ENCODE measurements around the gene CDX1. TPM values are rescaled to one million over a fixed set of nuclear protein-coding genes. Genes with fewer than 3 reads are reported as not detected.

CDX1 gene
- total RNA-seq, 1 donor from 2014 or later = 1.0 TPM

DNA sequence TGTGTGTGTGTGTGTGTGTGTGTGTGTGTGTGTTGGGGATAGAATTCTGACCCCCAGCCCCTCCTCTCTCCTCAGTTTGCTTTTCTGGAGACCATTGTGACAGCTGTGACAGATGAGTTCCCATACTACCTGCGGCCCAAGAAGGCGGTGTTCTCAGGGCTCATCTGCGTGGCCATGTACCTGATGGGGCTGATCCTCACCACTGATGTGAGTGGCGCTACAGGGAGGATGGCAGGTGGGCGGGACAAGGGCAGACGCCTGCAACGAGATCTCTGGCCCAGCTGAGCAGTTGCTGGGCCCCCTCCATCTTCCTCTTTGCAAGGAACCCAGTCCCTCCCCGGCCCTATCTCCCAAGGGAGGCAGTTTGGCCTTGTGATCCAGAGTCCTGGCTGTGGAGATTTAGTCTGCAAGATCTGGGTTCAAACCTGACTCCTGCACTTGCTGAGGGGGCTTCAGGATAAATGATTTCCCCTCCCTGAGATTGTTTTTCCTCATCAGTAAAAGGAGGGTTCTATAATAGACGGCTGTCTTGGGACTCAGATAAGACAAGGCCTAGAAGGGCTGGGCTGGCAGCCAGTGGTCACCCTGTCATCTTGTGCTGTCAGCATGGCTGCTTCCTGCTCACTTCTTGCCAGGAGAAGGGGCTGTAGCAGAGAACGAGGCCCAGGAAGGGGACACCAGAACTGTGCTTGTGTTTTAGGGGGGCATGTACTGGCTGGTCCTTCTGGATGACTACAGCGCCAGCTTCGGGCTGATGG, 37.4 kb downstream of the CDX1 start:
- TF ChIP-seq, protein P1, sequence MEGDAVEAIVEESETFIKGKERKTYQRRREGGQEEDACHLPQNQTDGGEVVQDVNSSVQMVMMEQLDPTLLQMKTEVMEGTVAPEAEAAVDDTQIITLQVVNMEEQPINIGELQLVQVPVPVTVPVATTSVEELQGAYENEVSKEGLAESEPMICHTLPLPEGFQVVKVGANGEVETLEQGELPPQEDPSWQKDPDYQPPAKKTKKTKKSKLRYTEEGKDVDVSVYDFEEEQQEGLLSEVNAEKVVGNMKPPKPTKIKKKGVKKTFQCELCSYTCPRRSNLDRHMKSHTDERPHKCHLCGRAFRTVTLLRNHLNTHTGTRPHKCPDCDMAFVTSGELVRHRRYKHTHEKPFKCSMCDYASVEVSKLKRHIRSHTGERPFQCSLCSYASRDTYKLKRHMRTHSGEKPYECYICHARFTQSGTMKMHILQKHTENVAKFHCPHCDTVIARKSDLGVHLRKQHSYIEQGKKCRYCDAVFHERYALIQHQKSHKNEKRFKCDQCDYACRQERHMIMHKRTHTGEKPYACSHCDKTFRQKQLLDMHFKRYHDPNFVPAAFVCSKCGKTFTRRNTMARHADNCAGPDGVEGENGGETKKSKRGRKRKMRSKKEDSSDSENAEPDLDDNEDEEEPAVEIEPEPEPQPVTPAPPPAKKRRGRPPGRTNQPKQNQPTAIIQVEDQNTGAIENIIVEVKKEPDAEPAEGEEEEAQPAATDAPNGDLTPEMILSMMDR (IDR thresholded peaks at IDR 0.05) = no peak
- Mint-ChIP-seq H3K27me3 (ENCODE audit: unreplicated experiment) (peaks cover 21% of the 10 kb centered on the region), H3K4me1 (ENCODE audit: unreplicated experiment) (peaks cover 2% of the 10 kb centered on the region), H3K4me3 (ENCODE audit: unreplicated experiment) (no peak overlapping the region), H3K27ac (ENCODE audit: unreplicated experiment) (no peak overlapping the region), H3K9me3 (ENCODE audit: unreplicated experiment) (no peaks in the 10 kb centered on the region), H3K36me3 (ENCODE audit: unreplicated experiment) (no peaks in the 10 kb centered on the region)
- no peak for DNase-seq (ENCODE audit: extremely low spot score, unreplicated experiment)

DNA sequence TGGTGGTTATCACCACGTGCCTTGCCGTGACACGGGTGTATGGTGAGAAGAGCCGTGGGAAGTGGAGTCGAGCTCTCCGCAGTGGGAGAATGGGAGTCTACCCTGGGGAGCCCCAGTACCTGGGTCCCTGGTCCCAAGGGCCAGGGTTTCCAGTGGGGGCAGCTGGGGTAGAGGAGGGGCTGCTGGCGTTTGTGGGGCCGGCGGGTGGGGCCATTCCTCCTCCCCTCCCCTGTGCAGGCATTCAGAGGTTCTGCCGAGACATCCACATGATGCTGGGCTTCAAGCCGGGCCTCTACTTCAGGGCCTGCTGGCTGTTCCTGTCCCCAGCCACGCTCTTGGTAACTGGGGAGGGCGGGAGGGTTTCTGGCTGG, 38.0 kb downstream of the CDX1 start:
- Mint-ChIP-seq H3K4me3 (ENCODE audit: unreplicated experiment) (no peak overlapping the region), H3K27ac (ENCODE audit: unreplicated experiment) (no peak overlapping the region), H3K36me3 (ENCODE audit: unreplicated experiment) (no peaks in the 10 kb centered on the region), H3K4me1 (ENCODE audit: unreplicated experiment) (peaks cover 2% of the 10 kb centered on the region), H3K27me3 (ENCODE audit: unreplicated experiment) (peaks cover 15% of the 10 kb centered on the region), H3K9me3 (ENCODE audit: unreplicated experiment) (no peaks in the 10 kb centered on the region)
- DNase-seq (ENCODE audit: extremely low spot score, unreplicated experiment) = no peak
- TF ChIP-seq, protein P1 (IDR thresholded peaks at IDR 0.05) = no peak

DNA sequence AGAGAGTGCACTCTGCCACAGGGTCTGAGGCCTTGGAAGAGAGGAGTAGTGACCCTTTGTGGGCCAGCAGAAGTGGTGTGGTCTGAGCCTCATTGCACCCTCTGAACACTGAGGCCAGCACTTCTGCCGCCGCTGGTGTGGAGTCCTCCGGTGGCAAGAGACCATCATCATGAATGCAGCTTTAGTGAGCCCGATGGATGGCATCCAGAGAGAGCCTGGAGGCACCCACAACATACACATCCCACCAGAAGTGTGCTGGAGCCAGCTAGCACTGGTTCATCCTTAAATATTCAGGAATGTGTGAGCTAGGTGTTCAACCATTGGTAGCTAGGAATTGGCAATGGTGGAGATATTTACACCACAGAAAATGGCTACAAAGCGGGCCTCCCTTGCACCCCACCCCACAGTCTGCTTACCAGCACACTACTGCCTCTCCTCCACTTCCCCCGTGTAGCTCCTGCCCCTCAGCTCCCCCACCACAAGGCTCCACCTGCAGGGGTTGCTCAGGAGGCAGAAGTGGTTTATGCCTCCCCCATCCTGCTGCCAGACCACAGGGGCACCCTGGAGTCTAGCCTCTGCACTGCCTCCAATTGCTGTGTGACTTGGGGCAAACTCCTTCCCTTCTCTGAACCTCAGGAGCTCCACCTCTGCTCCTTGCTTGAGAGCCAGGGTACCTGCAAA, 39.7 kb downstream of the CDX1 start:
- DNase-seq (ENCODE audit: extremely low spot score, unreplicated experiment) = no peak
- Mint-ChIP-seq H3K27me3 (ENCODE audit: unreplicated experiment) (peaks cover 2% of the 10 kb centered on the region), H3K4me3 (ENCODE audit: unreplicated experiment) (no peak overlapping the region), H3K9me3 (ENCODE audit: unreplicated experiment) (no peaks in the 10 kb centered on the region), H3K36me3 (ENCODE audit: unreplicated experiment) (no peaks in the 10 kb centered on the region), H3K4me1 (ENCODE audit: unreplicated experiment) (peaks cover 2% of the 10 kb centered on the region), H3K27ac (ENCODE audit: unreplicated experiment) (no peak overlapping the region)
- TF ChIP-seq, protein P1 (IDR thresholded peaks at IDR 0.05) = no peak

DNA sequence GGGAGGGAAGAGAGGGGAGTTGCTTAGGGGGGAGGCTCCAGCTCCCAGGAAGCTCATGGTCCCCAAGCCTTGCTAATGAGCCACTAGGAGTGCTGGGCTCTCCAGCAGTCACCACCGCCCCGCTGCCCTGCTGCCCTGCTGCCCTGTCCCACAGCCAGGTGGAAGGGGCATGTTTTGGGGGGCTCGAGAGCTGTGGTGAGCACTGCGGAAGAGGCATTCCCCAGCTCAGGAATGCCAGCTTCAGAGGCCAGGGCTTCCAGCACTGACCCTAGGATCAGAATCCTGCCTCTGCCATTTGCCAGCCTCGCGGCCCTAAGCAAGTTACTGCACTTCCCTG, 40.2 kb downstream of the CDX1 start:
- Mint-ChIP-seq H3K27me3 (ENCODE audit: unreplicated experiment) (peaks cover 2% of the 10 kb centered on the region), H3K4me3 (ENCODE audit: unreplicated experiment) (no peak overlapping the region), H3K36me3 (ENCODE audit: unreplicated experiment) (no peaks in the 10 kb centered on the region), H3K27ac (ENCODE audit: unreplicated experiment) (no peak overlapping the region), H3K4me1 (ENCODE audit: unreplicated experiment) (peaks cover 2% of the 10 kb centered on the region), H3K9me3 (ENCODE audit: unreplicated experiment) (no peaks in the 10 kb centered on the region)
- TF ChIP-seq, protein P1 (IDR thresholded peaks at IDR 0.05) = no peak
- DNase-seq (ENCODE audit: extremely low spot score, unreplicated experiment) = no peak

All from osteocyte (in vitro differentiated cells).